HG02938 (cell line): ENCODE measurements around the gene ADGRB3.

Experiments
- ATAC-seq: cut with Tn5 transposase; IDR thresholded peaks from one replicate; pipeline ENCODE4 v1.9.1; 2021; ENCODE audit warnings: mild to moderate bottlenecking, moderate library complexity; ENCODE audit not compliant: unreplicated experiment

Gene ADGRB3

DNA sequence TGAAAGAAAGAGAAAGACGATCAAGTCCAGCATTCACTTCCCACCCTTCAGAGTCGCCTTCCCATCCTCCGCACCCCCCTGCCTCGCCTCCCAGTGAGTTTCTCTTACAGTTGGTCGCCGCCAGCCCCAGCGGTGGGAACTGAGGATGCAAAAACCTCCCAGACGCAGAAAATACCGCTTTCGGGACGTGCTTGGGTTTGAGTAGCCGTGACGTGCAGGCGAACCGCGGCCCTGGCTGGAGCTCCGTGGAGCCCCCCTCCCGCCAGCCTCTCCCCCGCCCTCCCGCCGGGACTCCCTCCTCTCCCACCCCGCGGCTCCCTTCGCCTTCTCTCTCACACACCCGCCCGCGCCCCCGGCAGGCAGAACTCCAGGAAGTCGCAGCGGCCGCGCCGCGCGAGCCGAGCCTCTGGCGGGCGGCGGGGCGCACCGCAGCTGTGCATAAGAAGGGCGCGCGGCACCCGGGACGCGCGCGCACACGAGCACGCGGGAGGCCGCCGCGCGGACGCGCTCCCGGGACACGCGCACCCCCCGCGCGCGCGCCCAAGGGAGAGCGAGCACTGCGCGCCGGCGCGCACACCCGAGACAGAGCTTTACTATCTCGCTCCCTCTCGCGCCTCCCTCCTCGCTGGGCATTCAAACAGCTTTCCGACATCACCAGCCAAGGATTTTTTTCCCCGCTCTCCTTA lies at the start of gene ADGRB3:
ADGRB3 (plus strand) TSS at position 557 of the 686 bp plus-strand sequence. CDS start 3,394 bp downstream, outside the sequence.
- ATAC-seq = peak; percentile 70

DNA sequence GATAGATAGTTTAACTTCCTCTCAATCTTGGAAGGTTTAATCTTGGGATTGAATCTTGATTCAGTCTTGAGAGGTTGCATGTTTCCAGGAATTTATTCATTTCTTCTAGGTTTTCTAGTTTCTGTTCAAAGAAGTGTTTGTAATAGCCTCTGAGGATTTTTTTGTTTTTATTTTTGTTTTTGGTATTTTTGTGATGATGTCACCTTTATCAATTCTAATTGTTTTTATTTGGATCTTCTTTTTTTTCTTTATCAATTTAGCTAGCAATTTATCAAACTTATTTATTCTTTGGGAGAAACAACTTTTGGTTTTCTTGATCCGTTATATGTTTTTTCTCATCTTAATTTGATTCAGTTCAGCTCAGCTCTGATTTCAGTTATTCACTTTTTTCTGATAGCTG lies 41.5 kb upstream of the ADGRB3 start:
- ATAC-seq = no peak

DNA sequence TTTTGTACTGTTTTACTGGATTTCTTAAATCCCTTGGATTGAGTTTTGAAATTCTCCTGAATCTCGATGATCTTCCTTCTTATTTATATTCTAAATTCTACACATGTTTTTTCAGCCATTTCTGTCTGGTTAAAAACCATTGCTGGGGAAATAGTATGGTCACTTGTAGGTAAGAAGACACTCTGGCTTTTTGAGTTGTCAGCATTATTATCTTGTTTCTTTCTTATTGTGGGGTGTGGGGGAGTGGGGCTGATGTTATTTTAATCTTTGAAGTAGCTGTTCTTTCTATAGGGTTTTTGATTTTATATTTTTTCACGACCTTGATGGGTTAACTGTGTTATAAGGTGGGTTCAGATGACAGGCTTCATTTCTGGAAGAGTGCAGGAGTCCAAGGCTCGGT lies 37.4 kb upstream of the ADGRB3 start:
- no peak for ATAC-seq

DNA sequence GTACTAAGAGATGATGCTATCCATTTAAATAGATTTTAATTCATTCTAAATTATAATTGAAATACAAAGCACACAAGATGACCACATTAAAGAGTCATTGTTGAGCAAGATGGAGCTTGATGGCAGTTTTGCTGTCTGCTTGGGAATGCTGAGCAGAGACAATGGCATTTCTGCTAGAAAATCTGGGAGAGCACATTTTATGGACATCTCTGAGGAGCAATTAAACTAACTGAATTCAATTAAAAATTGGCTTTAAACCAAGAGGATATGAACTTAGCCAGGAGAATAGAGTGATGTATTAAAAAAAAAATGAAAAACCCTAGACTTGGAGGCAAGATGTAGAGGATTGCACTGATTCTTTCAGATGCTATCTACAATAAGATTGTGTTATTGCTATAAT lies 19.1 kb upstream of the ADGRB3 start:
- ATAC-seq = no peak

DNA sequence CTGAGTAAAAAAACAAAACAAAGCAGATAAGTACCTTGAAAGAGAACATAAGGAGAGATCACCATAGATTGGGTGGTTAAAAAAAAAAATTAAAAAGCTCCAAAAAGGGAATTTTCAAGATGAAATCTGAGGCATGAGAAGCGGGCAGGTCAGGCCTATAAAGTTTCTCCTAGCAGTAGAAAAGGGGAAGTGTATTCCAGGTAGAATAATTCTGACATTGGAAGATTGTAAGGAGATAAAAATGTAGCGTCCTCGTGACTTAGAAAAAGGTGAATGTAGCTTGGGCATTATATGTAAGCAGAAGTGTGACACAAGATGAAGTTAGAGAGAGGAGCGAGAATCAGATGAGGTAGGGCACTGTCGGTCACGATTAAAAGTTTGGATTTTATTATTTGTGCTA lies 9.1 kb upstream of the ADGRB3 start:
- ATAC-seq = no peak

DNA sequence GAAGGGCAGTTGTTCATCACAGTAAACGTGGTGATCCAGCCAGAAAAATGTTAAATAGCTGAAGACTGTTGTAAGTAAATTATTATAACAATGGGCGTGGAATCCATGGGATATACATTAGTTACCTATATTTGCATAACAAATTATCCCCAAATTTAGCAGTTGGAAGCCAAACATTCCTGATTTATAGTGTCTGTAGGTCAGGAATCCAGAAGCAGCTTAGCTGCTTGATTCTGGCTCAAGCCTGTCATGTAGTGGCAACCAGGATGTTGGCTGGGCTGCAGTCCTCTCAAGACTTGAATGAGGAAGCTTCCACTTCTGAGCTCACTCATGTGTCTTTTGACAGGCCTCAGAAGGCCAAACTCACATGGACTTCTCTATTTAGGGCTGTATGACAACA lies 6.9 kb upstream of the ADGRB3 start:
- no peak for ATAC-seq

DNA sequence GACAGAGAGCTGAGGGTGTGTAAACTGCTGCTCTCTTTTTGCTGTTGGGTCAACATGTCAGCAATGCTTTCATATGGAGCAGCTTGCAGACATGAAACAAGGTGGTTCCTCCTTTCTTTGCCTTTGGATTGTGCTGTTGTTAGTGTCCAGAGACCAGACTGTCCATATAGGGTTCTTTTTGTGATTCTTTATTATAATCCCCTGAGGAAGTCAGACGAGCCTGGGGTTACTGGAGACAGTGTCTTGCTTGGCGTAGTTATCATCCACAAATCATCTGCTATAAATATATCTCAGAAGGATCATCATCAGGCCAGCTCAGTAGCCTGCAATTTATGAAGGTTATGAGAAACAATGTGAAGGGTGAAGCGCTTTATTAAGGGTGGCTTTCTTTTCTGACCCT lies 2.3 kb upstream of the ADGRB3 start:
- ATAC-seq = no peak

DNA sequence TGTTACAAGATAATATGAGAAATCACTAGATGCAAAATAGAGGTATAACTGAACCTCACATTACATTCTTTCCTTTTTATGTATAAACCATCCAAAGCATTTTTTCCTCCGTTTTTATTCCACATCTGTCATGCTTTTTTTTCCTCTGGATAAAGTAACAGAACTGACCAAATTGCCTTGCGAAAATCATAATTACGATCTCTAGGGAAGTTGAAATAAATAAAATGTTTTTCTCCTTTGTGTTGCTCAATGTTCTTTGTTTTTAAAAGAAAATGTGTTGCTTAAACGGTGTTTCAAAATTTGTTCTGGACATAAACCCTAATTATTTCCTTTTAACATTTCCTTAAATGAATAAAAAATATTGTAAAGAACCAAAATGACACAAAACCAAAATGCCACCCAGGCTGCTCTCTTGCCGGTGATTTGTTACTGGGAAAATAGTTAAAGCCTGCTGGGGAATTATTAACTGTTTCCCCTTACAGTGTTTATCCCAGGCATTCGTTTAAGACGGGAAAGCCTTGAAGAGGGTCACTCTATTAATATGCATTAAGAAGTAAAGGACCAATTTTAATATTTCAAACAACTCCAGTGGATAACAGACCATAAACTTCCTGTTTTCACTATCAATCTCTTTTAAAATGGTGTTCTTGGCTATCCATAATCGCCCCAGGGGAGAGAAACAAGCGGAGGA lies 1.7 kb upstream of the ADGRB3 start:
- no peak for ATAC-seq

DNA sequence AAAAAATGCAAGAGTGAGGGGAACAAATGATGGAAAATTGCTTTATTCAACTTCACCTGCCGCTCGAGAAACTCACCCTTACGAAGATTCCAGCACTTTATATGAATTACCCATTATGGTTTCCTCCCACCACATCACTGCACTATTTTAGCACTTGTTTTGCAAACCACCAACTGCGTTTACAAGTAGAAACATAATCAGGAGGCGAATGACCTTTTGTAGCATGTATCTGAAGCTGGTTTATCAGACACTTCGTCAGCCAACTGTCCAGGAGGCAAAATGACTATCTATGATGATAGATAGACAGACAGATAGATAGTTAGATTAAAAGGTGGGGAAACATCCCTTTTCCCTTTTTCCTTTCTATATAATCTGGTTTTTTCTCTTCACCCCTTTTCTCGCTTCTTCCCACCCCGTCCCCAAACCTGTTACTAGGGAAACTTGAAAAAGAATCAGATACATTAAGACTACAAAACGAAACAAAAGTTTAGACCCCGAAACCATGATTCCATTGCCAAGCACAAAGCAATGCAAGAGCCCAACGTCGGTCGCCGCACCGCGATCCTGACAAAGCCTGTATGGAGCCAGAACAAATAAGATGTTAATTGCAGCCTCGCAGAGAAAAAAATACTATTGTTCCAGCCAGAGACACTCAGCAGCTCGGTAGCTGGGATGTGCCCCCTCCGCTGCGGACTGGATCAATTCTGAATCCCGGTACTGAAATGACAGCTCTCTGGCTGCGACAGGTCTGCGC lies 933 bp upstream of the ADGRB3 start:
- peak; percentile 7 for ATAC-seq

DNA sequence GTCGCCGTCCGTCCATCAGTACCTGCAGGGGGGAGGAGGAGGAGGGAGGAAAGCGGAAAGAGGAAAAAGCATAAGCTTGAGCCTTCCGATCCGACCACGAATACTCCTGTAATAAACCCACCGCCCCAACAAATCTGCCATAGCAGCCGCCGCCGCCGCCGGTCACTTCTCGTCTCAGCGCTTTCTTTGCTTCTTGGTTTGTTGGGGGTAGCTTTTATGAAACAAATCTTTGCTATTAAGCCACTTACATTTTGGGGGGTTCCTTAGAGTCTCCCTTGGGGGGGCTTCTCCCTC lies 277 bp downstream of the ADGRB3 start:
- ATAC-seq = peak; percentile 7

DNA sequence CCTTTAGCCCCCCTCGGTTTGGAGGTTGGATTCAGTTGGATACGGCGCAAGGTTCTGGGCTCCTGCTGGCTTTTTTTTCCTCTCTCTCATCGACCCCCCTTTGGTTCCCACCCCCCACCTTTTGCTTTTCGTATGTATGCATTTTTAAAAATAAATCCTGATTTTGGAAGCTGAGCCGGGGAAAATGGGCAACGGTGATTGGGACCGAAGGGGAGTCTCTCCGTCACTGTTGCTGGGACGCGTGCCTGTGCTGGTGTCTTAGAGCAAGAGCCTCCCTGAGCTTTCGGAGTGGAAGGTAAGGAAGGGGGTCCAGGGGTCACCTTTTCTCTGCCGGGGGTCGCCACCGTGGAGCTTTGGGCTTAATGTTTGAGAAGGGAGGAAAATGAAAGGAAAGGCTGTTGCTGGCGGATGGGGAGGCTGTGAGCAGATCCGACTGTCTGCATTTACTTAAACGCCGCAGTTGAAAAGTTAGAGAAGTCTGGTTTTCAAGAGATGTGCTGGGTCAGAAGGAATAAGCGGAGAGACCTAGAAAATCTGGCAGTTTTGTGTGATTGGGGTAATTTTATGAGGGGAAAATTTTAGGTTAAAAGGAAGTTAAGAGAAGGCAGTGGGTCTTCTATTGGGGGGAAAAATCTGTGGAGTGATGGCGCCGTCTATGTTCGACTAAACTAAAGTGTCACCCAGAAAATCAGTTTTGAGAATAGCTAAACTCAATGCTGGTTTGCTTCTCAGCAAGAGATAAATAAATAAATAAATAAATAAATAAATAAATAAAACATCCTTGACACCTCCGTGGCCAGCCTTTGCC lies 828 bp downstream of the ADGRB3 start:
- ATAC-seq = no peak

DNA sequence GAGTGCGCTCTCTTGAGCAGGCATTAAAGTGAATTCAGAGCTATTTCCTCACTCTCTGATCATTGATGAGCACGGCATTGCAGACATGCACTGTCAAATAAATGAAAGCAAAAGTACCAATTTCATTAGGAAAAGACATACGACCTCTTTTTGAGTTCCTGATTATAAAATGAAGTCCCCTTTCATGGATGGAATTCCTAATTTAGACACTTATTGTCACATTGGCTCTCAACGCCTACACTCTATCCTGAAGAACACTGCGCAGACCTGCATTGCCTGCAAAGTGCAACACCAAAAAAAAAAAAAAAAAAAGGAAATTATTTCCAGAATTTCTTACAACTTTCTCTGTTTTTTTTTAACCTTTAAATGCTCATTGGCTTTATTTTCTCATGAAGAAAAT lies 1.6 kb downstream of the ADGRB3 start:
- ATAC-seq = no peak

DNA sequence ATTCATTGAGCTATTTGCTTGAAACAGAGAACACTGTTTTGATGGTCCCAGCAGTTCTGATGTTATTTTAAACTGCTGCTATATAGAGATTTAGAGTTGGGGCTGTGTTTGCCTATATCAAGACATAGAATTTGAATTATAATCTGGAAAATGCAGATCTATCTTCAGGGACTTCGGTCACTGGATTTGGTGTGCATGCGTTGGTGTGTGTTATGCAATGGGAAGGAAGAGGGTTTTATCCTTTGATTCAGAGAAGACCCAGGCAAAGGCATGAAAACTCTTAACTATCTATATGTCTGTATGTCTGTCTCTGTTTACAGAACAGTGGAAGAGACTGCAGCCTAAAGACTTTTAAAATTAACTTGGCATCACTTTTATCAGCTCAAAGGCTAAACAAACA lies 2.0 kb downstream of the ADGRB3 start:
- ATAC-seq = no peak

DNA sequence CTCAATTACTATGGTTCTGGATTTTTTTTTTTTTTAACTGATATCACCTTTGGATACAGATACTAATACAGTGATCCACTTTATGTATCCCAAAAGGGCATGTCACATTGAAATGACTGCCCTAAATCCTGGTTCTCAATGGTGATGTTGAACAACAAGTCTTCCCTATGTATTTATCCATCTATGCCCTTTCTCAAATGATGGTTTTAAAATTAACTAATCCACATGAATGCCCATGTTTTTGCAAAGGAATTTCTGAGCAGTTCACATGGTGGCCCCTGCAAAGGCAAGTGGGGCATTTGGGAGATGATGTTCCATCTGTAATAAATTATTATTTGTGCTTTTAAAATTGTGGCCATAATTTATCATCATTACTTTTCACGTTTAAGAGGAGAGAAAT lies 2.7 kb downstream of the ADGRB3 start:
- no peak for ATAC-seq

DNA sequence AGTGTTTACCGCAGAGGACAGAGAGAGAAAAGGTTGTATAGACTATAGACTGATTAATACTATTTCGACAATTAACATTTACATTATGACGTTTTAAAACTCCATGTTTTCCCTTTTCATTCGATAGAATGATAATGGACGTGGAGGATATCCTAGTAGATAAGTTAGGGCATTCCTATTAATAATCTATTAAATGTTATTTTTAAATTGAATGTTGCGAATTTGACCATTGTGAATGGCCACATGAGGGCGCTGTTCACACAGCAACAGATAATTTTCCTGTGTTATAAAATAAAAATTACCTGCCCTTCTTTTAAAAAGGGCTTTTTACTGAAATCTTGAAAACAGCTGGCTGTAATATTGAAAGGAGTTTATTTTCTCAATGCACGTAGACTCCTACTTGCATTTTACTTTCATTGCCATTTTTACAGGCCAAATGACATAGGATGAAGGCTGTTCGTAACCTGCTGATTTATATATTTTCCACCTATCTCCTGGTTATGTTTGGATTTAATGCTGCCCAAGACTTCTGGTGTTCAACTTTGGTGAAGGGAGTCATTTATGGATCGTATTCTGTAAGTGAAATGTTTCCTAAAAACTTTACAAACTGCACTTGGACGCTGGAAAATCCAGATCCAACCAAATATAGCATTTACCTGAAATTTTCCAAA lies 3.3 kb downstream of the ADGRB3 start:
- no peak for ATAC-seq

DNA sequence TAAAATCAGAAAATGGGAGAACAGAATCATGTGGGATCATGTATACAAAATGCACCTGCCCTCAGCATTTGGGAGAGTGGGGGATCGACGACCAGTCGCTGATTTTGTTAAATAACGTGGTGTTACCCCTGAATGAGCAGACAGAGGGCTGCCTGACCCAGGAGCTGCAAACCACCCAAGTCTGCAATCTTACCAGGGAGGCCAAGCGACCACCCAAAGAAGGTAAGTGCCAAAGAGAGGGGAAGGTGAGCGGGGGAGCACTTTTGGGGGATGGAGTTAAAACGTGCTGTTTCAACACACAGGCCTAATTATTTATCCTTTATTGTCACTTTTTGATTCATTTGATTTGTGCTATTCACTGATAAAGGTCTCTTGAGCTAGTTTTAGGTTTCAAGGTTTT lies 4.1 kb downstream of the ADGRB3 start:
- no peak for ATAC-seq

DNA sequence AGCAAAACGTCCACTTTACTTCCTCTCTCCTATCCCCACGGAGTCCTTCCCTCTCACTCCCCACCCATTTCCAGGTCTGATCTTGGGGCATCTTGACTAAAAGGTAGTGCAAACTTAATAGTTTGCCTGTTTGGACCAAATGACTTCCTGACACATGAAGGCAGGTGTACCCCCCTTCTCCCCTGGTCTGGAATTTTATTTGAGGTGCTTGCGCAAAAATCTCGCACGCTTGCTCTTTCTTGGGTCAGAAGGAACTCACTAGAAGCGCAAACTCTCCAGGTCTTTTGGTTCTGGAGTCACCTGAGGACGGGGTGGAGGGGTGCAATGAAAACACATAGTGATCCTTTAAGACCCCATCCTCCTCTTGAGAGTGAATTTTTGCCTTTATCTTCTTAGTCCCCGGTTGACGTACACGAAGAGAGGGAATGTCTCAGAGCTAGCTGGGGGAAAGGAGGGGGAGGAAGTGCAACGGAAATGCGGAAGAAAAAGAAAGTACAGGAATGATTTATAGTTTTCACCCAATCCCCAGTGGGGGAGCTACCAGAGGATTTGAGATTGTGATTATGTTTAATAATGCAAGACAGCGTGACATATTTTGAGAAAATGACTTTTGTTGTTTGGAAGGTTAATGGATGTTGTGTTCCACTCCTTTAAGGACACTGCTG lies 4.9 kb downstream of the ADGRB3 start:
- ATAC-seq = no peak

DNA sequence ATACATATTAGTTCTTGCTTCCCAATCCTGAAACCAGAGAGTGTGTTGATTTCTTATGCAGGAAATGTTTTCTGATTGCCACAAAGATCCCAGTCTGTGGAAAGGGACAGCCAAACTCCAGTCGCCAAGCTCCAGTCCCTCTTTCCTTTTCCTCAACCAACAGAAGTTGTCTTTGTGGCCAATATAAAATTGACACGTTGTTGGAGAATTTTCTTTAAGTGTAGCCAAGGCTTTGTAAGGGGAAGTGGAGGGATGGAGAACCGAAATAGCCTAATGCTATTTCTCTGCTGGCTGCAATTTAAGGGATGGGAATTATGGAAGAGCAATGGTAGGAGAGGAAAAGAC lies 5.4 kb downstream of the ADGRB3 start:
- no peak for ATAC-seq

DNA sequence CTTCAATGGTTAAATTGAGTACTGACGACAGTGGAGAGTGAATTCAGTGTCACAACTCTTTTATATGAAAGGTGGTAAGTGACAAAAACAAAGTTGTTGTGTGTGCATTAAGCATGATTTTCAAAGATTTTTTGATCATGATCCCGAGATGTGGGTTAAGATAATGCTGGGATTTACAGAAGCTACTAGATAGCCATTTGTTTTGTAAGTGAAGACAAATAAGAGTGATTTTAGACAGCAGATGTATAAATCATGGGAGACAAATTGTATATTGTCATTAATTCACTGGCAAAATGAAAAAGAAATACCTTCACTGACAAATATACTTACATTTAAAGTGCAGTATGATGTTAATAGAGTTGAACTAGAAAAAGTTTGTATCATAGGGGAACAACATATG lies 6.1 kb downstream of the ADGRB3 start:
- no peak for ATAC-seq

DNA sequence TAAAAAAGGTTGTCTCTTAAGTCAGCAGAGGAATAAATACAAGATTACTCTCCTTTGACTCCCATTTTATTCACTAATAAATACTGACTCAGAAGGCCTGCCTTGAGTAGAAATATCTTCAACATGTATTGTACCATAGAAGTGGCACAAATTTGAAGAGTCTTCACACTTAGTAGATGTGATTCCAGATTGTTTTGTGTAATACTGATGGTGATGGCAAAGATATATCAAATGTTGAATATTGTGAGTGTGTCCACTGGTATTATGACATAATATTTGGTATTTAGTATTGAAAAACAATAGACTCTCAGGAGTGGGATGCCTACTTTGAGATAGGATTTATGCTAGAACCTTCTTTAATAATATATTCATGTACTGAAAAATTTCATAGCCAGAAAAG lies 7.0 kb downstream of the ADGRB3 start:
- ATAC-seq = no peak
